Measurements from ENCODE around the gene DHODH. TPM values are rescaled to one million over a fixed set of nuclear protein-coding genes. Genes with fewer than 3 reads are reported as not detected.

The DHODH gene
- total and polyA plus RNA-seq, 2 of the 13 experiments (the other 11 are each of a cell fraction or from before 2014, with no cell fraction given): 10.7 to 16.4 TPM

- 0 out of 2 replicates have a peak, but pooled peaks have one; percentile 64 for TF ChIP-seq JUND (CRISPR knock-in tag; IDR thresholded peaks at IDR 0.05)
- TF ChIP-seq HNF4A (CRISPR knock-in tag; IDR thresholded peaks at IDR 0.05): no peak
- TF ChIP-seq DMTF1 (CRISPR knock-in tag; IDR thresholded peaks at IDR 0.05): no peak
- TF ChIP-seq IKZF4 (CRISPR knock-in tag; IDR thresholded peaks at IDR 0.05; ENCODE audit: borderline replicate concordance, low read depth, not compliant biosample characterization): peak; percentile 74
- TF ChIP-seq ZNF660 (CRISPR knock-in tag; IDR thresholded peaks at IDR 0.05; ENCODE audit: borderline replicate concordance, low read depth): no peak
- no peak for TF ChIP-seq MAF1 (CRISPR knock-in tag; IDR thresholded peaks at IDR 0.05; ENCODE audit: borderline replicate concordance)
- no peak for TF ChIP-seq GPBP1L1 (CRISPR knock-in tag; IDR thresholded peaks at IDR 0.05)
- no peak for TF ChIP-seq EHMT2 (IDR thresholded peaks at IDR 0.05; ENCODE audit: borderline replicate concordance, low read depth, low read length)
- TF ChIP-seq HMGXB3 (CRISPR knock-in tag; IDR thresholded peaks at IDR 0.05; ENCODE audit: borderline replicate concordance): no peak; the same call in 1 of the 2 replicates
- TF ChIP-seq STAG1 (CRISPR knock-in tag; IDR thresholded peaks at IDR 0.05): 0 out of 2 replicates have a peak, but pooled peaks have one; percentile 24
- no peak for TF ChIP-seq ZNF549 (CRISPR knock-in tag; IDR thresholded peaks at IDR 0.05)
- no peak; the same call in 1 of the 2 replicates for TF ChIP-seq JDP2 (CRISPR knock-in tag; IDR thresholded peaks at IDR 0.05; ENCODE audit: borderline replicate concordance)
- TF ChIP-seq ZSCAN21 (CRISPR knock-in tag; IDR thresholded peaks at IDR 0.05; ENCODE audit: borderline replicate concordance): peak; percentile 84
- peak; percentile 31; the same call in 1 of the 2 replicates for TF ChIP-seq MIER2 (CRISPR knock-in tag; IDR thresholded peaks at IDR 0.05)
- TF ChIP-seq TOPORS (CRISPR knock-in tag; IDR thresholded peaks at IDR 0.05): no peak
- no peak; the same call in none of the 2 replicates for TF ChIP-seq TBX3 (IDR thresholded peaks at IDR 0.05; ENCODE audit: borderline replicate concordance)
- TF ChIP-seq ATAD3A (CRISPR knock-in tag; IDR thresholded peaks at IDR 0.05): no peak
- TF ChIP-seq MXD3 (CRISPR knock-in tag; IDR thresholded peaks at IDR 0.05): peak; percentile 86; the same call in 1 of the 2 replicates
- TF ChIP-seq HCFC1 (IDR thresholded peaks at IDR 0.05; ENCODE audit: low read depth, low read length): 0 out of 2 replicates have a peak, but pooled peaks have one; percentile 18
- TF ChIP-seq NR1H2 (CRISPR knock-in tag; IDR thresholded peaks at IDR 0.05; ENCODE audit: borderline replicate concordance, low read depth): no peak; the same call in 1 of the 2 replicates
- TF ChIP-seq ZNF782 (CRISPR knock-in tag; IDR thresholded peaks at IDR 0.05; ENCODE audit: borderline replicate concordance): peak; percentile 92
Measured at GRCh38 chr16:72008424-72009216, at the start of gene DHODH (continued).
